Astrocyte of the spinal cord (primary cell): ENCODE measurements around the gene PLXNA1.

ENCODE experiments used
- DNase-seq: peaks from one replicate; pipeline ENCODE4 v3.0.0; 2011; ENCODE audit warnings: low read depth, low spot score
- H3K4me3 ChIP-seq: 2 replicates; pipeline ENCODE4 v1.5.1; 2011; ENCODE audit warnings: low read depth, mild to moderate bottlenecking, low read length, moderate library complexity
- CTCF ChIP-seq: IDR thresholded peaks from 2 replicates; pipeline ENCODE4 v1.5.1; 2012; ENCODE audit warnings: low read depth, mild to moderate bottlenecking, low read length, inconsistent platforms
- in situ Hi-C: cut with HindIII; loops from 2 replicates; pipeline ENCODE4 v1.10.0; 2017; ENCODE audit warnings: low sequenced_read_pairs

Gene PLXNA1

GRCh38 chr3:126937973-126938372 lies 44.9 kb upstream of the PLXNA1 start:
- TF ChIP-seq CTCF = no peak
- in situ Hi-C loops = no loop called here
- DNase-seq = no peak
- H3K4me3 ChIP-seq = no peak overlapping the region

- no peak for TF ChIP-seq CTCF
- in situ Hi-C loops = no loop called here
- no peak overlapping the region for H3K4me3 ChIP-seq
- DNase-seq = no peak
These were observed 44.2 kb upstream of the PLXNA1 start for GRCh38 chr3:126938520-126939337.

GRCh38 chr3:126939338-126939718 lies 43.6 kb upstream of the PLXNA1 start:
- H3K4me3 ChIP-seq = no peak overlapping the region
- no peak for DNase-seq
- in situ Hi-C loops = no loop called here
- TF ChIP-seq CTCF = no peak

GRCh38 chr3:126939733-126940132 lies 43.2 kb upstream of the PLXNA1 start:
- TF ChIP-seq CTCF = no peak
- no peak overlapping the region for H3K4me3 ChIP-seq
- no peak for DNase-seq
- in situ Hi-C loops = no loop called here

- no peak overlapping the region for H3K4me3 ChIP-seq
- no peak for TF ChIP-seq CTCF
- in situ Hi-C loops = no loop called here
- DNase-seq = no peak
These were observed 41.1 kb upstream of the PLXNA1 start for GRCh38 chr3:126941721-126942270.

GRCh38 chr3:126944089-126944965 lies 38.6 kb upstream of the PLXNA1 start:
- in situ Hi-C loops = no loop called here
- no peak for DNase-seq
- H3K4me3 ChIP-seq = no peak overlapping the region
- TF ChIP-seq CTCF = no peak
